GM23248 (cell line): Measurements from ENCODE around the gene ENTREP3. TPM values are rescaled to one million over a fixed set of nuclear protein-coding genes. Genes with fewer than 3 reads are reported as not detected.

Source experiments
- DNase-seq: peaks from one replicate; pipeline ENCODE4 v3.0.0-alpha.2; 2015
- H2AFZ ChIP-seq: fragments of 200-600 bp; sonication (generic); 2 replicates; pipeline ENCODE4 v1.6.1; 2016; ENCODE audit warnings: antibody characterized with exemption
- H3F3A ChIP-seq: fragments of 200-600 bp; sonication (generic); 2 replicates; pipeline ENCODE4 v1.6.1; 2016; ENCODE audit warnings: mild to moderate bottlenecking, antibody characterized with exemption, mixed run types; ENCODE audit not compliant: insufficient read depth
- H3K27ac ChIP-seq: fragments of 200-600 bp; sonication (generic); 2 replicates; pipeline ENCODE4 v1.5.1; 2016; ENCODE audit warnings: mild to moderate bottlenecking
- H3K27me3 ChIP-seq: fragments of 200-600 bp; sonication (generic); replicated peaks from 2 replicates; pipeline ENCODE4 v1.6.1; 2016; ENCODE audit warnings: mild to moderate bottlenecking; ENCODE audit not compliant: insufficient read depth
- H3K36me3 ChIP-seq: fragments of 200-600 bp; sonication (generic); 2 replicates; pipeline ENCODE4 v1.6.1; 2016; ENCODE audit warnings: low read depth, mild to moderate bottlenecking
- H3K4me1 ChIP-seq: fragments of 200-600 bp; sonication (generic); 2 replicates; pipeline ENCODE4 v1.6.1; 2016; ENCODE audit warnings: mild to moderate bottlenecking; ENCODE audit not compliant: insufficient read depth
- H3K4me2 ChIP-seq: fragments of 200-600 bp; sonication (generic); one replicate; pipeline ENCODE4 v1.6.1; 2016; ENCODE audit warnings: mild to moderate bottlenecking; ENCODE audit not compliant: unreplicated experiment
- H3K4me3 ChIP-seq: fragments of 200-600 bp; sonication (generic); 2 replicates; pipeline ENCODE4 v1.5.1; 2016; ENCODE audit warnings: mild to moderate bottlenecking
- H3K79me2 ChIP-seq: fragments of 200-600 bp; sonication (generic); 2 replicates; pipeline ENCODE4 v1.6.1; 2016; ENCODE audit warnings: mild to moderate bottlenecking; ENCODE audit not compliant: insufficient read depth
- H3K9ac ChIP-seq: fragments of 200-600 bp; sonication (generic); 2 replicates; pipeline ENCODE4 v1.6.1; 2016; ENCODE audit warnings: mild to moderate bottlenecking
- H3K9me2 ChIP-seq: fragments of 200-600 bp; sonication (generic); 2 replicates; pipeline ENCODE4 v1.6.1; 2016; ENCODE audit warnings: mixed run types, mild to moderate bottlenecking, moderate library complexity; ENCODE audit not compliant: insufficient read depth
- H3K9me3 ChIP-seq: fragments of 200-600 bp; sonication (generic); one replicate; pipeline ENCODE4 v1.6.1; 2017; ENCODE audit warnings: low read depth
- H4K20me1 ChIP-seq: fragments of 200-600 bp; sonication (generic); 2 replicates; pipeline ENCODE4 v1.6.0; 2016; ENCODE audit not compliant: insufficient read depth
- EZH2 ChIP-seq: fragments of 200-600 bp; sonication (generic); IDR thresholded peaks from 2 replicates; pipeline ENCODE4 v1.6.1; 2018; ENCODE audit warnings: antibody characterized with exemption, mild to moderate bottlenecking; ENCODE audit not compliant: insufficient read depth, poor library complexity, severe bottlenecking
- EZH2phosphoT487 ChIP-seq: fragments of 200-600 bp; sonication (generic); IDR thresholded peaks from 2 replicates; pipeline ENCODE4 v1.6.1; 2018; ENCODE audit warnings: antibody characterized with exemption, moderate library complexity, mild to moderate bottlenecking, low read depth; ENCODE audit not compliant: insufficient read depth
- WGBS, 2 experiments: methylation state at CpG; one replicate each; pipeline ENCODE4 v1.1.6; 2015 to 2017; ENCODE audit warnings: low lambda C conversion rate in 2 of 2, low coverage in 1 of 2; ENCODE audit errors: missing lambda C conversion rate in 2 of 2; 5-methylcytosine and 5-hydroxymethylcytosine counted together
- in situ Hi-C: fragments of 300-500 bp; cut with MboI; formaldehyde crosslinking; loops from 2 replicates; pipeline ENCODE4 v1.15.0; 2020
- polyA plus RNA-seq: library from polyadenylated mRNA; unstranded; fragments of >200 nt; fragmentation: Nextera tagmentation; extraction: Ambion mirVana; gene quantifications from 2 replicates; pipeline ENCODE4 v1.2.1, GENCODE V29; 2016
- total RNA-seq: library from RNA; depleted of rRNA; stranded (reverse); fragments of >200 nt; shearing (Covaris generic); gene quantifications from 2 replicates; pipeline ENCODE4 v1.2.3, GENCODE V29; 2014

ENTREP3 gene
- total and polyA plus RNA-seq, 2 experiments from 2014 or later = 8.0 TPM

DNA sequence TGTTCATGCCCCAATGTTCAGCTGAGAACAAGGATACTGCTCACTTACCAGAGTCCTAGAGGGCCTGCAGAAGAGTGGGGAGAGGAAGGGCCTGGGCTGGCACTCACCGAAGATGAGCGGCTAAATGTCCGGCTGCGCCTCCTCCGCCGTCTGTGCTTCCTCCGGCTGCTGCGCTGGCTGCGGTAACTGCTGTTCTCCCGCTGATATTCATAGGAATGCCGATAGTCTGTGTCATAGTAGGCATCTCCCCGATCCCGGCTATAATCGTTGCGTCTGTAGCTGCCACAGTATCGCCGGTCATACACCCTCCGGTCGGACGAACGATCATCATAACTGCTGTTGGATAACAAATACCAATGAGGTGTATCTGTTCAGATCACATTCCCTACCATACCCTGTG, 14.1 kb upstream of the ENTREP3 start:
- Histone ChIP-seq H3K9me3 (no peaks in the 10 kb centered on the region), H3K27ac (no peak overlapping the region), H3K36me3 (peaks cover 54% of the 10 kb centered on the region), H3K4me2 (no peak overlapping the region), H3K27me3 (no peaks in the 10 kb centered on the region), H3K9me2 (no peaks in the 10 kb centered on the region), H2AFZ (no peak overlapping the region), H3K4me1 (peaks cover 12% of the 10 kb centered on the region), H3K9ac (no peak overlapping the region), H4K20me1 (peaks cover 5% of the 10 kb centered on the region), H3K4me3 (no peak overlapping the region), H3K79me2 (peaks cover 57% of the 10 kb centered on the region), H3F3A (peaks cover 56% of the 10 kb centered on the region)
- in situ Hi-C loops = no loop called here
- 87 to 88% methylated on average over 21 of the region's 21 CpGs for WGBS, 2 experiments
- TF ChIP-seq EZH2phosphoT487 (no peak), EZH2 (no peak)
- DNase-seq = no peak

DNA sequence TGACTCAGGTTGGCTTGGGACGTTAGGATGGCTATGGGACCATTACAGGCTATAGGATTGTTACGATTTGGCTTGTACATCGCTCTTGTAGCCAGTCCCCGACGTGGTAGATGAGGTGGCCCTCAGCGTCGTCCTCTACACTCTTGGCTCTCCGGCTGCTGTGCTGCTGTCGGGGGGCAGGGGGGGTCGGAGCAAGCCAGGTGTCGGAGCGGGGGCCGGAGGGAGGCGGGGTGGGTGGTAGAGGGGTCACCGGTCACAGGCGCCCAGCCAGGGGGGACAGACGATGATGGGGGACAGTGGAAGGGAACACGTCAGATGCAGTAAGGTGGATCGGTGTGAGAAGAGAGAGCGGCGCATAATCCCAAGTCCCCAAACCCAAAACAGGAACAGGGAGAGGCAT, 13.3 kb upstream of the ENTREP3 start:
- in situ Hi-C loops = no loop called here
- Histone ChIP-seq H3K27ac (no peak overlapping the region), H3K9me3 (no peaks in the 10 kb centered on the region), H4K20me1 (peaks cover 5% of the 10 kb centered on the region), H3K79me2 (peaks cover 57% of the 10 kb centered on the region), H3K4me1 (peaks cover 9% of the 10 kb centered on the region), H3F3A (peaks cover 63% of the 10 kb centered on the region), H3K9ac (no peak overlapping the region), H3K27me3 (no peaks in the 10 kb centered on the region), H3K36me3 (peaks cover 61% of the 10 kb centered on the region), H2AFZ (no peak overlapping the region), H3K4me2 (no peak overlapping the region), H3K9me2 (no peaks in the 10 kb centered on the region), H3K4me3 (no peak overlapping the region)
- no peak for DNase-seq
- 84 to 90% methylated on average over 9 to 21 of the region's 21 CpGs for WGBS, 2 experiments
- TF ChIP-seq EZH2phosphoT487 (no peak), EZH2 (no peak)

GRCh38 chr1:155267373-155267772, 12.1 kb upstream of the ENTREP3 start:
- no peak for TF ChIP-seq EZH2
- TF ChIP-seq EZH2phosphoT487 = no peak
- Histone ChIP-seq H3K4me3 (no peak overlapping the region), H3K9me2 (no peaks in the 10 kb centered on the region), H3K4me1 (peaks cover 8% of the 10 kb centered on the region), H3K36me3 (peaks cover 68% of the 10 kb centered on the region), H2AFZ (no peak overlapping the region), H3K27me3 (no peaks in the 10 kb centered on the region), H3K9ac (peak overlapping the region; percentile 24; the same call in 1 of the 2 replicates), H3K79me2 (peaks cover 53% of the 10 kb centered on the region), H3K9me3 (no peaks in the 10 kb centered on the region), H3F3A (peaks cover 71% of the 10 kb centered on the region), H3K27ac (no peak overlapping the region), H3K4me2 (no peak overlapping the region), H4K20me1 (peaks cover 5% of the 10 kb centered on the region)
- in situ Hi-C loops = no loop called here
- WGBS, 2 experiments = 95 to 100% methylated on average over 2 of the region's 2 CpGs
- no peak for DNase-seq

GRCh38 chr1:155266553-155266952, 11.3 kb upstream of the ENTREP3 start:
- Histone ChIP-seq H4K20me1 (peaks cover 2% of the 10 kb centered on the region; the same call in 1 of the 2 replicates), H3K79me2 (peaks cover 48% of the 10 kb centered on the region), H3K9ac (no peak overlapping the region), H3K4me2 (no peak overlapping the region), H3K4me1 (no peaks in the 10 kb centered on the region; the same call in 1 of the 2 replicates), H3F3A (peaks cover 69% of the 10 kb centered on the region), H2AFZ (no peak overlapping the region), H3K9me3 (no peaks in the 10 kb centered on the region), H3K27ac (no peak overlapping the region), H3K4me3 (no peak overlapping the region), H3K9me2 (no peaks in the 10 kb centered on the region), H3K27me3 (no peaks in the 10 kb centered on the region), H3K36me3 (peaks cover 68% of the 10 kb centered on the region)
- in situ Hi-C loops = no loop called here
- WGBS, 2 experiments = 85 to 87% methylated on average over 6 of the region's 6 CpGs
- no peak for DNase-seq
- TF ChIP-seq EZH2phosphoT487 = no peak
- TF ChIP-seq EZH2 = no peak

DNA sequence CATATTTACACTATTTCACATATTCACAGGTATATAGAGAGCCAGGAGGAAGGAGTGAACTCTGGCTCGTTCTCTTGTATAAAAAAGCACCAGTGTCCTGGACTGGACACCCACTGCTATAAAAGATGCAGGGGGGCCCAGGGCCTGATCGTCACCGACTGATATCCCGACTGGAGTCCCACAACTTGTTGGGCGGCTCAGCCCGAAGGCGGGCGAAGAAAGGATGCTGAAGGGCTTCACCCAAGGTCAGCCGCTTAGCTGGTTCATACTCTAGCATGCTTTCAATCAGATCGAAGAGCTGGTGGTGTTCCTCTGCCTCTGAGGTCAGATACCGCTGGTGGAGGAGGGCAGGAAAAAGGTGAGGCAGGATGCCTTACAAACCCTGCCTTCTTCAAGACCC, 7.8 kb upstream of the ENTREP3 start:
- WGBS, 2 experiments = 94 to 98% methylated on average over 11 of the region's 11 CpGs
- in situ Hi-C loops = no loop called here
- no peak for TF ChIP-seq EZH2
- no peak for TF ChIP-seq EZH2phosphoT487

More for the DNA sequence above, 7.8 kb upstream of the ENTREP3 start:
- no peaks in the 10 kb centered on the region for H3K27me3 ChIP-seq
- peaks cover 8% of the 10 kb centered on the region for H3K4me1 ChIP-seq
- peak overlapping the region; percentile 89 for H3K9ac ChIP-seq
- H3K9me2 ChIP-seq = no peaks in the 10 kb centered on the region
- no peaks in the 10 kb centered on the region for H4K20me1 ChIP-seq
- H3K4me3 ChIP-seq = no peak overlapping the region
- no peak overlapping the region for H2AFZ ChIP-seq
- peaks cover 38% of the 10 kb centered on the region for H3K79me2 ChIP-seq
- no peak overlapping the region for H3K4me2 ChIP-seq
- peaks cover 68% of the 10 kb centered on the region for H3F3A ChIP-seq
- peaks cover 49% of the 10 kb centered on the region for H3K36me3 ChIP-seq
- no peak for DNase-seq
- H3K27ac ChIP-seq = peak overlapping the region; percentile 76
- no peaks in the 10 kb centered on the region for H3K9me3 ChIP-seq
